ENCODE measurements around the gene RDH11. TPM values are rescaled to one million over a fixed set of nuclear protein-coding genes. Genes with fewer than 3 reads are reported as not detected.

RDH11 gene
- total RNA-seq, 1 donor from 2014 or later: 101 TPM

DNA sequence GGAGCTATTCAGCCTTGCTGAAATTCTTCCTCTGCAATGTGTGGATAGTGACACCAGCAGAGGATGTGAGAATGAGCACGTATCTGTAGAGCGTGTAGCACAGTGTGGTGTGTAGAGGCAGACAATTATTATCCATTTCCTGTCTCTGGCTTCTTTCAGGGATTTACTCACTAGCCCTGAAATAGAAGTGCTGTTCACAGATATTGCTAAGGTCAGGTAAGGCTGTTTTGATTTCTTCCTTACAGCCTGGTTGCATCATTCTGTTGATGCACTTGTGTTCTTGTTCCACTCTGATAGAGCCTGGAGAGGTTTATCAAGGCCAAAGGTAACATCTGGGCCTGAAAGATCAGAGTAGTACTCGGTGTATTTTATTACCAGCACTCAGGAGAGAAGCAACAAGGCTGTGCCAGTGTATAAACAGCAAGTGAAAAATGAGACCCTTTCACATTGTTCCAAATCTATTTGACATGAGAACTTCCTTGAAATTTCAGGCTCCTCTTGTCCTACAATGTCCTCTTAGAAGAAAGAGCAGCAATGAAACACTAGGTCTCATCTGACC, 59.1 kb downstream of the RDH11 start:
- FAIRE-seq (peak; percentile 58), DNase-seq (ENCODE audit: low read depth) (peak; percentile 61)
- Histone ChIP-seq H3K27me3 (ENCODE audit: control insufficient read depth, insufficient read depth, low read length) (no peaks in the 10 kb centered on the region), H3K36me3 (ENCODE audit: control insufficient read depth, insufficient read depth, low read length) (no peaks in the 10 kb centered on the region), H3K4me3 (ENCODE audit: low read depth, low read length) (no peak overlapping the region)
- TF ChIP-seq, protein P1, sequence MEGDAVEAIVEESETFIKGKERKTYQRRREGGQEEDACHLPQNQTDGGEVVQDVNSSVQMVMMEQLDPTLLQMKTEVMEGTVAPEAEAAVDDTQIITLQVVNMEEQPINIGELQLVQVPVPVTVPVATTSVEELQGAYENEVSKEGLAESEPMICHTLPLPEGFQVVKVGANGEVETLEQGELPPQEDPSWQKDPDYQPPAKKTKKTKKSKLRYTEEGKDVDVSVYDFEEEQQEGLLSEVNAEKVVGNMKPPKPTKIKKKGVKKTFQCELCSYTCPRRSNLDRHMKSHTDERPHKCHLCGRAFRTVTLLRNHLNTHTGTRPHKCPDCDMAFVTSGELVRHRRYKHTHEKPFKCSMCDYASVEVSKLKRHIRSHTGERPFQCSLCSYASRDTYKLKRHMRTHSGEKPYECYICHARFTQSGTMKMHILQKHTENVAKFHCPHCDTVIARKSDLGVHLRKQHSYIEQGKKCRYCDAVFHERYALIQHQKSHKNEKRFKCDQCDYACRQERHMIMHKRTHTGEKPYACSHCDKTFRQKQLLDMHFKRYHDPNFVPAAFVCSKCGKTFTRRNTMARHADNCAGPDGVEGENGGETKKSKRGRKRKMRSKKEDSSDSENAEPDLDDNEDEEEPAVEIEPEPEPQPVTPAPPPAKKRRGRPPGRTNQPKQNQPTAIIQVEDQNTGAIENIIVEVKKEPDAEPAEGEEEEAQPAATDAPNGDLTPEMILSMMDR (IDR thresholded peaks at IDR 0.05; ENCODE audit: insufficient read depth, low read length, severe bottlenecking): no peak

DNA sequence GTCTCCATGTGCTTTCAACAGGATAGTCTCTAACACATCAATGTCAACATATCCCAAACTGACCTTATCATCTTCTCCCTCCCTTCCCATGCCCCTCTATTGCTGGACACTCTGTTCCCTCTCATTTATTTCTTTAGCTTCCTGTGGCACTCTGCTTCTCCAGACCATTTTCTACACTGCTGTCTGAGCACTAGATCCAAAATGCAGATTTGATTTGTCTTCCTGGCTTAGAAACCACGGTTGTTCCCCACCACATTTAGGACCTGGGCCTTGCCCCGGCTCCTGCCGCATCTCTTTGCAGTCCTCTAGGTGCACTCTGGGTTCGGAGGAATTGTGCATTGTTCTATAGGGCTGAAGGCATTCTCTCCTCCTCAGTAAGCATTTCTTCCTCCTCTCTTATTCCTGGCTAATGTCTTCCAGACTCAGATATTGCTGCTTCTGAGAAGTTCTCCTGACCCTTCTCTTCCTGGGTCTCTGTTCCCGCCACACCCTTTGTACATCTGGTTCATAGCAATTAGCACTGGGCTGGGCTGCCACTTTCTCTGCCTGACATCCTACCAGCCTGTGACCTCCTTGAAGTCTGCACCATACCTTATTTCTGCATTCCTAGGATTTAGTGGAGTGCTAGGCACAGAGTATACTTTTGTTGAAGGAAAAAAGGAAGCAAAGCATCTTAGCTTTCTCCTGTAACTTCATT, 62.0 kb downstream of the RDH11 start:
- no peak for FAIRE-seq

DNA sequence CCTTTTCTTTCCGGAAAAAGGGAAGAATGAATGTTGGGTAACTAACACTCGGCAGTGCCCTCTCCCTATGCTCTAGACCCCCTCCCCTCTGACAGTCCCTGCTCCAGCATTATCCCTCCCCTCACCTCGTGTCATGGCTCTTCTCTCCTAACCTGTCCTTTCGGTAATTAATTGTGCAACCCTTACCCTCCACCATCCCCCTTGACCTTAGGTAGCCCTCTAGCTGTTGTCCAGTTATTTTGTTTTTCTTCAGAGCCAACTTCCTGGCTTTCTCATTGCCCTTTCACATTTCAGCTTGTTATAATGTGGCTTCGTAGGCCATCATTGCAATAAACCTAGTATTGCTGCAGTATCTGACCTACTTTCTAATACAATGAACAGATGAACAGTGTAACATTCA, 64.6 kb downstream of the RDH11 start:
- FAIRE-seq: no peak
- no peaks in the 10 kb centered on the region for H3K27me3 ChIP-seq (ENCODE audit: control insufficient read depth, insufficient read depth, low read length)

More for the DNA sequence above, 62.0 kb downstream of the RDH11 start:
- Histone ChIP-seq H3K27me3 (ENCODE audit: control insufficient read depth, insufficient read depth, low read length) (no peaks in the 10 kb centered on the region), H3K4me3 (ENCODE audit: low read depth, low read length) (no peak overlapping the region), H3K36me3 (ENCODE audit: control insufficient read depth, insufficient read depth, low read length) (no peaks in the 10 kb centered on the region)
- TF ChIP-seq, protein P1 (IDR thresholded peaks at IDR 0.05; ENCODE audit: insufficient read depth, low read length, severe bottlenecking): no peak
- DNase-seq (ENCODE audit: low read depth): no peak

DNA sequence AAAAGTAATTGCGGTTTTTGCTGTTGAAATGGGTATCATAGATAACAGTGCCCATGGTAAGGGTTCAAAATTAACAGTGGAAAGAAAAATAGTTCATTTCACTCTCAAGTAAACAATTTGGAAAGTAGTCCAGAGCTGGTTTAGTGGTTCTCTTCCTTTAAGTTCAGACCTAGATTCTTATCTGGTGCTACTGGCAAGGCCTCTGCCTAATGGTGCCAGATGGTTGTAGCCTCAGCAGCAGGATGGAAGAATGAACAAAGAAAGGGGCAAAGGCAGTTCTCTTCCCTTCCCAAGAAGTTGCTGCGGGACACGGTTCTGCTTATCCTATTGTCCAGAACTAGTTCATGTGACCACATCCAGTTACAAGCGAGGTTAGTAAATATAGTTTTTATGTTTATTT, 65.4 kb downstream of the RDH11 start:
- TF ChIP-seq, protein P1 (IDR thresholded peaks at IDR 0.05; ENCODE audit: insufficient read depth, low read length, severe bottlenecking): no peak
- DNase-seq (ENCODE audit: low read depth): no peak
- no peak for FAIRE-seq
- no peaks in the 10 kb centered on the region for H3K27me3 ChIP-seq (ENCODE audit: control insufficient read depth, insufficient read depth, low read length)
- H3K36me3 ChIP-seq (ENCODE audit: control insufficient read depth, insufficient read depth, low read length): no peaks in the 10 kb centered on the region
- H3K4me3 ChIP-seq (ENCODE audit: low read depth, low read length): no peak overlapping the region

More for the DNA sequence above, 64.6 kb downstream of the RDH11 start:
- Histone ChIP-seq H3K36me3 (ENCODE audit: control insufficient read depth, insufficient read depth, low read length) (no peaks in the 10 kb centered on the region), H3K4me3 (ENCODE audit: low read depth, low read length) (no peak overlapping the region)
- no peak for DNase-seq (ENCODE audit: low read depth)
- TF ChIP-seq, protein P1 (IDR thresholded peaks at IDR 0.05; ENCODE audit: insufficient read depth, low read length, severe bottlenecking): no peak

DNA sequence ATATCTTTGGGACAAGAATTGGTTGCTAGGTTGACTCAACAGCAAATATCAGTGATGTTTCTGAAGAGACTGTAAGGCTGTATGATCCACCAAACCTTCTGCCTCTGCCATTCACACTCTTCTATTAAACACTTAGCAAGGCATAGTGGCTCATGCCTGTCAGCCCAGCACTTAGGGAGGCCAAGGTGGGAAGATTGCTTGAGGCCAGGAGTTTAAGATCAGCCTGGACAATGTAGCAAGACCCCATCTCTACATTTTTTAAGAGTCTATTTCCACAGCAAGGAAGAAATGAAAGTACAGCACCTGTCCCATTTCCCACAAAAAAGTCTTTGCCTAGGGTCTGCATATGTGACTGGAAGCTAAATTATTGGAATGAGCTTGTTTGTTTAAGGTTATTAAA, 68.0 kb downstream of the RDH11 start:
- Histone ChIP-seq H3K36me3 (ENCODE audit: control insufficient read depth, insufficient read depth, low read length) (peaks cover 2% of the 10 kb centered on the region), H3K4me3 (ENCODE audit: low read depth, low read length) (no peak overlapping the region), H3K27me3 (ENCODE audit: control insufficient read depth, insufficient read depth, low read length) (no peaks in the 10 kb centered on the region)
- TF ChIP-seq, protein P1 (IDR thresholded peaks at IDR 0.05; ENCODE audit: insufficient read depth, low read length, severe bottlenecking): no peak
- FAIRE-seq (no peak), DNase-seq (ENCODE audit: low read depth) (no peak)

Other genes starting within 250 kb of the RDH11 start
- gene TMEM229B, start 207.0 kb downstream of the RDH11 start, total RNA-seq: 0.26 and 1.2 TPM in 2 replicates
- gene PLEKHH1, start 162.5 kb downstream of the RDH11 start, total RNA-seq: 4.4 and 4.7 TPM in 2 replicates
- gene PIGH, start 95.5 kb downstream of the RDH11 start, total RNA-seq: 17.9 and 19.1 TPM in 2 replicates
- 113 and 123 TPM in 2 replicates for gene ARG2, start 75.8 kb downstream of the RDH11 start, total RNA-seq
- gene VTI1B, start 21.1 kb downstream of the RDH11 start, total RNA-seq: 72.1 and 80.6 TPM in 2 replicates
- 1.3 and 49.8 TPM in 2 replicates for gene RDH12, start 6.1 kb upstream of the RDH11 start, total RNA-seq
- gene ZFYVE26, start 120.8 kb upstream of the RDH11 start, total RNA-seq: 11.3 and 13.2 TPM in 2 replicates
- gene RAD51B, start 124.0 kb upstream of the RDH11 start, total RNA-seq: 12.1 and 14.7 TPM in 2 replicates

Measured in bronchial epithelial cell (primary cell).